ENCODE results near the gene MTM1. TPM values are rescaled to one million over a fixed set of nuclear protein-coding genes. Genes with fewer than 3 reads are reported as not detected.

Gene MTM1
- total and polyA plus RNA-seq, 2 experiments from 2014 or later: 8.7 to 15.4 TPM

GRCh38 chrX:150683112-150683511, 114.7 kb downstream of the MTM1 start:
- WGBS (ENCODE audit: low lambda C conversion rate, missing lambda C conversion rate): 81% methylated on average over 3 of the region's 3 CpGs
- Histone ChIP-seq H3K9me3 (ENCODE audit: low read depth) (no peaks in the 10 kb centered on the region), H3K36me3 (replicated peaks; ENCODE audit: insufficient read depth, low read depth) (no peaks in the 10 kb centered on the region), H3K4me3 (no peak overlapping the region), H3K4me1 (ENCODE audit: insufficient read depth) (no peaks in the 10 kb centered on the region), H3K27me3 (no peaks in the 10 kb centered on the region), H3K79me2 (no peaks in the 10 kb centered on the region), H3K27ac (no peak overlapping the region), H4K20me1 (ENCODE audit: insufficient read depth, poor library complexity, severe bottlenecking) (no peaks in the 10 kb centered on the region), H2AFZ (no peak overlapping the region), H3K9me2 (replicated peaks; ENCODE audit: insufficient read depth) (no peaks in the 10 kb centered on the region), H3K4me2 (no peak overlapping the region)
- DNase-seq (ENCODE audit: low spot score): no peak
- TF ChIP-seq EZH2phosphoT487 (IDR thresholded peaks at IDR 0.05; ENCODE audit: low read depth, severe bottlenecking, unreplicated experiment) (no peak), EZH2 (IDR thresholded peaks at IDR 0.05; ENCODE audit: borderline replicate concordance) (no peak), CTCF (IDR thresholded peaks at IDR 0.05; ENCODE audit: poor library complexity) (no peak)

GRCh38 chrX:150683536-150684146, 115.2 kb downstream of the MTM1 start:
- H3K4me3 ChIP-seq: no peak overlapping the region
- no peaks in the 10 kb centered on the region for H3K4me1 ChIP-seq (ENCODE audit: insufficient read depth)
- no peaks in the 10 kb centered on the region for H3K9me2 ChIP-seq (replicated peaks; ENCODE audit: insufficient read depth)
- peak; percentile 49 for DNase-seq (ENCODE audit: low spot score)
- H3K36me3 ChIP-seq (replicated peaks; ENCODE audit: insufficient read depth, low read depth): no peaks in the 10 kb centered on the region
- no peaks in the 10 kb centered on the region for H3K9me3 ChIP-seq (ENCODE audit: low read depth)
- no peak overlapping the region for H2AFZ ChIP-seq
- TF ChIP-seq EZH2 (IDR thresholded peaks at IDR 0.05; ENCODE audit: borderline replicate concordance): no peak
- TF ChIP-seq CTCF (IDR thresholded peaks at IDR 0.05; ENCODE audit: poor library complexity): peak; percentile 45
- no peaks in the 10 kb centered on the region for H3K27me3 ChIP-seq
- WGBS (ENCODE audit: low lambda C conversion rate, missing lambda C conversion rate): 41% methylated on average over 7 of the region's 7 CpGs
- no peak overlapping the region for H3K4me2 ChIP-seq
- H3K79me2 ChIP-seq: no peaks in the 10 kb centered on the region
- no peaks in the 10 kb centered on the region for H4K20me1 ChIP-seq (ENCODE audit: insufficient read depth, poor library complexity, severe bottlenecking)
- no peak overlapping the region for H3K27ac ChIP-seq

- Histone ChIP-seq H3K27ac (peak overlapping the region; percentile 43), H3K79me2 (no peaks in the 10 kb centered on the region), H3K36me3 (replicated peaks; ENCODE audit: insufficient read depth, low read depth) (no peaks in the 10 kb centered on the region), H3K4me2 (no peak overlapping the region), H4K20me1 (ENCODE audit: insufficient read depth, poor library complexity, severe bottlenecking) (no peaks in the 10 kb centered on the region), H3K9me3 (ENCODE audit: low read depth) (no peaks in the 10 kb centered on the region), H3K9me2 (replicated peaks; ENCODE audit: insufficient read depth) (no peaks in the 10 kb centered on the region), H3K4me3 (no peak overlapping the region), H3K27me3 (no peaks in the 10 kb centered on the region), H3K4me1 (ENCODE audit: insufficient read depth) (no peaks in the 10 kb centered on the region), H2AFZ (no peak overlapping the region)
- DNase-seq (ENCODE audit: low spot score): peak; percentile 22
- 51% methylated on average over 5 of the region's 5 CpGs for WGBS (ENCODE audit: low lambda C conversion rate, missing lambda C conversion rate)
- TF ChIP-seq CTCF (IDR thresholded peaks at IDR 0.05; ENCODE audit: poor library complexity): no peak
- no peak for TF ChIP-seq EZH2phosphoT487 (IDR thresholded peaks at IDR 0.05; ENCODE audit: low read depth, severe bottlenecking, unreplicated experiment)
- TF ChIP-seq EZH2 (IDR thresholded peaks at IDR 0.05; ENCODE audit: borderline replicate concordance): no peak
Observed at GRCh38 chrX:150688911-150689451, 120.6 kb downstream of the MTM1 start.

All from hepatocyte (in vitro differentiated cells).